NCI-H1417 treated with DMSO at 0.1 percent for 48 hours (cell line): ENCODE measurements around the gene SESN3.

Source experiments
- DNase-seq: peaks from one replicate; lab custom pipeline; 2025; lab: John Stamatoyannopoulos, UW

Gene SESN3

GRCh38 chr11:95115597-95115996 lies 115.4 kb downstream of the SESN3 start:
- DNase-seq, result no peak
